ENCODE results near the gene ZNF622.
"Not testable (repeated sequence)": the region's sequence is repeated elsewhere in the genome, so short reads cannot be mapped to it uniquely, and the experiment has no call there.

ZNF622 gene

DNA sequence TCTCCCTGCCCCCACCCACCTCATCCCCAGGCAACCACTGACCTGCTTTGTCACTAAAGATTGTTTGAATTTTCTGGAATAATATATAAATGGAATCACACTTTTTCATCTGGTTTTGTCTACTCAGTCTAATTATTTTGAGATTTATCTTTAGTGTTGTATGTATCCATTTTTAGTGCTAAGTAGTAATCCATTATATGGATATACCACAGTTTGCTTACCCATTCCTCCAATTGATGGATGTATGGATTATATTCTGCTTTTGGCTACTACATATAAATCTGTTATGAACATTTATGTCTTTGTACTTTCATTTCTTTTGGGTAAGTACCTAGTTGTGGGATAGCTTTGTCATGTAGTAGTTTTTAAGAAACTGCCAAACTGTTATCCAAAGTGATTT lies 14.5 kb upstream of the ZNF622 start:
- DNase-seq = no peak

GRCh38 chr5:16477541-16477940 lies 11.9 kb upstream of the ZNF622 start:
- no peak for DNase-seq

DNA sequence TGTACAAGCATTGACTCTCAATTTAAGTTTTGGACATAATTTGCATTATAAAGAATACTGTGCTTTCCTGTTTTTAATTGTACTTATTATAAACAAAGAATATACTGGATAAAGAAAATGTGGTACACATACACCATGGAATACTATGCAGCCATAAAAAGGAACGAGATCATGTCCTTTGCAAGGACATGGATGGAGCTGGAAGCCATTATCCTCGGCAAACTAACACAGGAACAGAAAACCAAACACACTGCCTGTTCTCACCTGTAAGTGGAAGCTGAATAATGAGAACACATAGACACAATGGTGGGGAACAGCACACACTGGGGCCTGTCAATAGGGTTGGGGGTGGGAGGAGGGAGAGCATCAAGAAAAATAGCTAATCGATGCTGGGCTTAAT lies 10.8 kb upstream of the ZNF622 start:
- not testable (repeated sequence) for DNase-seq

DNA sequence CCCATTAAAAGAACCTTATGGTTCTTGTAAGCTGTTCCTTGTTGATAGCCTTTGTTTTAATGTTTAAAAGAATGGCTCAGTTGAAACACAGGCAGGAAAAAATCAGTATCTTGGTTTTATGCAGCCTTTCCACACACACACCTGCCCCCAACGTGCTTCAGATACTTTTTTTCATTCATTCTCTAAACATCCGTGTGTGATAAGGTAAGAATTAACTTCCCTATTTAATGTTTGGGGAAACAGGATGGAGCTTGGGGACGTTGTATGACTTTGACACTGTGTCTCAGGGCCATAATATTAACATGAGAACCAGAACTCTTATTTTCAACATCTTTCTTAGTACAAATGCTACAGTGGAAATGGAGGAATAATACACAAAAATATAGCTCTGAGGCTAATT lies 5.8 kb upstream of the ZNF622 start:
- no peak for DNase-seq

DNA sequence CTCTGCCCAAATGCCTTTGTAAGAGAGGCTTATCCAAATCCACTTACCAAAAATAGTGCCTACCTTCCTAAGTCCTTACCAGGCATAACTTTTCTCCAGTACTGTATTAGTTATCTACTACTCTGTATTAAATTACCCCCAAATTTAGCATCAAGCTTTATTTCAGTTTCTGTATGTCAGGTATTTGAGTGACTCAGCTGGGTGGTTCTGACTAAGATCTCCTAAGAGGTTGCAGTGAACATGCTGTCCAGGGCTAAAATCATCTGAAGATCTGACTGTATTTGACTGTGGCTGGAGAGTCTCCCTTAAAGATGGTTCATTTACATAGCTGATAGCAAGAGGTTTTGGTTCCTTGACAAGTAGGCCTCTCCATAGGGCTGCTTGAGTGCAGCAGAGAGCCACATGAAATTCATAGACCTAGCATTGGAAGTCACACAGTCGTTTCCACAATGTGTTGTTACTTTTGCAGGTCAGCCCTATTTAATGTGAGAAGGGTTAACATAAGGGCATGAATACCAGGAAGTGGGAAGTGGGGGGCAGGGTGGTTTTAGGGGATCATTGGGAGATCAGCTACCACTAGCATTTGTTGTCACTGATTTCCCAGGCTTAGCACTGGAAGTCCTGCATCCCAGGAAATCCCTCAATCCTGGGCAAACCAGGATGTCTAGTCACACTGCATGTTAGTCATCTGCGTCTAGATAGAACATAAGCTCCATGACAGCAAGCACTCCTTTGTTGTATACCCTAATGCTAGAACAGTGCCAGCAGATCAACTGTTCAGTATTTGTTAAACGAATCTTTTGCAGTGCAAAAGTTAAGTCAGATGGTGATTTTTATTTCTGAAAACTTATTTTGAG lies 2.0 kb upstream of the ZNF622 start:
- DNase-seq = no peak

- DNase-seq = no peak
Observed at GRCh38 chr5:16464664-16465543, 696 bp downstream of the ZNF622 start.

DNA sequence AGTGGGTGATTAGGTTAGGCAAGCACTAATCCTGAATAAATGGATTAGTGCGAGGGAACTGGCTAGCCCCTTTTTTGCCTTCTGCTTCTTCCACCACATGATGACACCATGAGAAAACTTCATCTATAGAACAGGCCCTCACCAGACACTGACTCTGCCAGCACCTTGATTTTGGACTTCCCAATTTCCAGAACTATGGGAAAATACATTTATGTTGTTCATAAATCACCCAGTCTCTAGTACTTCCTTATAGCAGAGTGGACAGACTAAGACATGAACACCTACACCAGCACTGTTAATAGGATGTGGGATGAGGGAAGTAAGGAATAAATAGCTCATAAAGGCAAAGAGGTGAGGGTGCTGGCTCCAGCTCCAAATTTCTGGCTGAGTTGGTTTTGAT lies 1.4 kb downstream of the ZNF622 start:
- DNase-seq = no peak

DNA sequence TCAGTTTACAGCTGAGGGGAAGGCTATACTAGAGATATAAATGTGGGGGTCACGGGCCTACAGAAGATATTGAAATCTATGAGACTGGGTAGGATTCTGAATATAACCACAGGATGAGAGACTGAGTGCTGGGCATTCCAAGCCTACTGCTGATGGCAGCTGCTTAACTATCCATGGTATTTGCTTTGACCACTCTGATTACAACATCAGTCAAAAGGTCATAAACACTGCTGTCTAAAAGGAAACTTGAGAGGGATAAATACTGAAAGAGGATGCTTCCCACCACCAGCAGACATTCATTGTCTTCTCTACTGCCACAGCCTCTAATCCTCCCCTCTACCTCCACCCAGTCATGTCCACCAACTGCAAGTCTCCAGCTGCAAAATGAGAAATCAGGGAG lies 3.8 kb downstream of the ZNF622 start:
- no peak for DNase-seq

DNA sequence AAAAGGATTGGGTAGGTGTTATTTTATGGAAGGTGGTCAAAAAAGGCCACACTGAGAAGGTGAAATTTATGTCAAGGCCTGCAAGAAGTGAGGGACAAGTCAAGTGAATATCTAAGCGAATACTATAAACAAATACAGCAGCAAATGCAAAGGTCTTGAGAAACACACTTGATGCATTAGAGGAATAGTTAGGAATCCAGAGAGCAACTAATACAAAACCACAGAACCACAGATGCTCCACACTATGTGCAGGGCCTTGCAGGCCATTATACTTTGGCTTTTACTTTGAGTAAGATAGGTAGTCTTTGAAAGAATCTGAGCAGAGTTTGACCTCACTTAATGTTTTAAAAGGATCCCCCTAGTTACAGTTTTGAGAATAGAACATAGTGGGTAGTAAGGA lies 4.6 kb downstream of the ZNF622 start:
- no peak for DNase-seq

DNA sequence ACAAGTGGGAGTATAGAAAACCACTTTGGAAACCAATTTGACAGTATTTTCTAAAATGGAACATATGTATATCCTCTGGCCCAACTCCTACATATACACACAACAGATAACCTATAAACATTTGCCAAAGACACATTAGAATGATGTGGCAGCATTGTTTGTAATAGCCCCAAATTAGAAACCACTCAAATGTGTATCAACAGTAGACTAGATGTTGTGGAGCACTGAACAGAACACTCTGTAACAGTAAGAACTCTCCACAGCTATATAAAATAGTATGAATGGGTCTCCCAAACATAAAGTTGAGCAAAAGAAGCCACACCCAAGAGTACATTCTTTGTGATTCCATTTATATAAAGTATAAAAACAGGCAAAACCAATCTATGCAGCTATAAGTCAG lies 6.1 kb downstream of the ZNF622 start:
- no peak for DNase-seq

GRCh38 chr5:16457853-16458252 lies 7.7 kb downstream of the ZNF622 start:
- DNase-seq = no peak

DNA sequence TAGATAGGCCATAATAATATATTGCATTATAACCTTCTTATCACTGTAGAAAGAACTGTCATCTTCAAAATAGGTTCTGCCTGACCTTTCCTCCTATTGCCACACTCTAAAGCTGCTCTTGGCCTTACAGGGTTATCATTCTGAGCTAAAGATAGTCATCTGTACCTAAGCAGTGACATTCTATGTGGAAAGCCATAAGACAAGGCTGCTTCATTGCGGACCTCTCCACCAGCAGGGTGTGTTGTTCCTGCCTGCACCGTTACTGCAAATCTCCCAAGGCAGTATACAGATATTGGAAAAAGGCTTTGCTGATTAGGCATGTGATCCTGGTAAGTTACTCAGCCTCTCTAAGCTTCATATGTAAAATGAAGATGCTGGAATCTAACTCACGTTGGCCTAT lies 8.1 kb downstream of the ZNF622 start:
- no peak for DNase-seq

- peak; percentile 70 for DNase-seq
Observed at GRCh38 chr5:16456103-16456832, 9.3 kb downstream of the ZNF622 start.

- no peak for DNase-seq
Observed at GRCh38 chr5:16455668-16456067, 9.9 kb downstream of the ZNF622 start.

- DNase-seq = no peak
Observed at GRCh38 chr5:16454686-16455085, 10.9 kb downstream of the ZNF622 start.

DNA sequence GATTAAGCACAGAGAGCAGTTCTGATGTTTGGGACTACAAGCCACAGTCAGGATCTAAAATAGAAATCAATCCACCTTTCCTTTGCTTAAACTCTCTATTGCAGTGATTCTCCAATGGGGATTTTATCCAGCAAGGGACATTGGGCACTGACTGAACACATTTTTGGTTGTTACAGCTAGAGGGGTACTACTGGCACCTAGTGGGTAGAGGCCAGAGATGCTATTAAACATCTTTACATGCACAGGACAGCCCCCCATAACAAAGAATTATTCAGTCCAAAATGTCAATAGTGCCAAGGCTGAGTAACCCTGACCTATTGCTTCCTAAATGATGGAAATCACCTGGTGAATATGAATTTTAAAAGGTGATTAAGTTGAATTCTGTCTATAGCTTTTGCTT lies 12.0 kb downstream of the ZNF622 start:
- DNase-seq = no peak

- no peak for DNase-seq
Observed at GRCh38 chr5:16450163-16450562, 15.4 kb downstream of the ZNF622 start.

DNA sequence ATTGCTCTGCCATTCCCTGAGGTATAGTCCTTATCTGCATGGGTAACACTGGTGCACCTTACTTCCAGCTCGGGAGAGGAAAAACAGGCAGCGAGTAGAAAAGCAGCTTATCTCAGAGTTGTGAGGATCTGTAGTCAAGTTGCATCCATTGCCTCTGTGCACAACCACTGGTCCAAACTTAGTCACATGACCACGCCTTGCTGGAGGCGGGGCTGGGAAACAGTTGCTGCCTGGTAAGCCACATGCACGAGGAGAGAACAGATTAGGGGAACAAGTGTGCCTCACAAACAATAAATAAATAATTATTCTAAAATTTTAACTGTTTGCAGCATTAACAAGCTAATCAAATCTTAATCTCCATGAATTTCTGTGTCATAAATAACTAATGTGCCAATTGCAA lies 18.6 kb downstream of the ZNF622 start:
- no peak for DNase-seq

DNA sequence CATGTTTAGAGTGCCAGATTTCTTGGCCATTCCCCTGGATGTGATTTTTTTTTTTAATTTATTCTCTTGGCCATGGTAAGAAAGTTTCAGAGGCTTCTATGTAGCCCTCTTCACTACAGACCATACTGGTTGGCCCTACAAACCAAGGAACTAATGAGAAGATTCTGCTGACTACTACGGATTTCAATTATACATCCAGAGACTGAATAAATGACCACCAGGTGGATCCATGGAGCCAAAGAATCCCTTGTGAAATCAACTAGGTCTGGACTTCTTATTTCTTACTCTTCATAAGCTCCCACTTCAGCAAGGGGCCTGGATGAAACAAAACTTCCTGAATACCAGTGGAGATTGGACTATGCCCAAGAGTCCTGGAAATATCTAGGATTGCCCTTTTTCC lies 27.6 kb downstream of the ZNF622 start:
- DNase-seq = no peak

- not testable (repeated sequence) for DNase-seq
Observed at GRCh38 chr5:16436065-16436682, 29.4 kb downstream of the ZNF622 start.

GRCh38 chr5:16431490-16431889 lies 34.1 kb downstream of the ZNF622 start:
- no peak for DNase-seq

- DNase-seq = no peak
Observed at GRCh38 chr5:16430349-16431089, 35.1 kb downstream of the ZNF622 start.
